Inferior parietal cortex (tissue), 1 donor: Measurements from ENCODE around the gene ABCG1.
A peak's percentile ranks its signal among the peaks of the same experiment; 100 is the strongest.
"Not testable (repeated sequence)": the region's sequence is repeated elsewhere in the genome, so short reads cannot be mapped to it uniquely, and the experiment has no call there.

Source experiments
- DNase-seq: peaks from one replicate; pipeline ENCODE4 v3.0.0-alpha.2; 2016; ENCODE audit errors: extremely low spot score

Gene ABCG1

GRCh38 chr21:42291003-42291750 is 72.2 kb downstream of the ABCG1 start:
- no peak for DNase-seq

GRCh38 chr21:42291751-42292562 is 73.0 kb downstream of the ABCG1 start:
- no peak for DNase-seq

- DNase-seq: not testable (repeated sequence)
These were observed 73.7 kb downstream of the ABCG1 start for GRCh38 chr21:42292563-42293142.

DNA sequence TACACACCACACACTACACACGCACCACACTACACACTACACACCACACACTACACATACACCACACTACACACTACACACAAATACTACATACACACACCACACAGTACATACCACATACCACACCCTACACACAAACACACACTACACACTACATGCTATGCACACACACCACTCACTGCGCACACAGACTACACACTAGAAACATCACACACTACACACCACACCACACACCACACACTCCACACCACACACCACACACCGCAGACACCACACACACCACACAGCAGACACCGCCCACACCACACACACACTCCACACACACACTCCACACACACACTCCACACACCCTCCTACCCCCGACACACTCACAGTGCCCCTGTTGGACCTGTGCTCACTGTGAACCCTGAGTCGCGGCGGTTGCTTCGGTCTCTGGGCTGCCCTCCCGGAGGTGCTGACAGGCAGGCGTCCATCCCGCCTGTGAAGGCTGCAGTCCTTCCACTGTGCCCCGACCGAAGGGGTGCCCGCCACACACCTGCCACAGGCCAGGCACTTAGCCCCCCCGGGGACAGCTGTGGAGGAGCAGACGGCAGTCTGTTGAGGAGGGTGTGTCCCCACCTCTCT is 74.8 kb downstream of the ABCG1 start:
- DNase-seq: no peak

- no peak for DNase-seq
These were observed 75.4 kb downstream of the ABCG1 start for GRCh38 chr21:42294273-42294880.

DNA sequence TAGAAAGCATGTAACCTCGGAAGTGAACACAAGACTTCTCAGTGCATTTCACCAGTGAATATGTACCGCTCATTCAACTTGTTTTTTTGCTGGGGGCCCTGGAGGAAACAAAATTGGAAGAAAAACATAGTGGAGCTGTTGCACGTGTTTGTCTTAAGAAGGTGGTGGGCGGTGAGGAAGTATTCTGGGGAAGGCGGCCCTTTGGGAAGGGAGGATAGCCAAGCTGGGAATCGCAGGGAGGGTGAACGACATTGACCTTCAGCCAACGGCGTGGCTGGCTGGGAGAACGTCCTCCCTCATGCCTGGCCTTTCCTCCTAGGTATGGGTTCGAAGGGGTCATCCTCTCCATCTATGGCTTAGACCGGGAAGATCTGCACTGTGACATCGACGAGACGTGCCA is 76.9 kb downstream of the ABCG1 start:
- DNase-seq: no peak

DNA sequence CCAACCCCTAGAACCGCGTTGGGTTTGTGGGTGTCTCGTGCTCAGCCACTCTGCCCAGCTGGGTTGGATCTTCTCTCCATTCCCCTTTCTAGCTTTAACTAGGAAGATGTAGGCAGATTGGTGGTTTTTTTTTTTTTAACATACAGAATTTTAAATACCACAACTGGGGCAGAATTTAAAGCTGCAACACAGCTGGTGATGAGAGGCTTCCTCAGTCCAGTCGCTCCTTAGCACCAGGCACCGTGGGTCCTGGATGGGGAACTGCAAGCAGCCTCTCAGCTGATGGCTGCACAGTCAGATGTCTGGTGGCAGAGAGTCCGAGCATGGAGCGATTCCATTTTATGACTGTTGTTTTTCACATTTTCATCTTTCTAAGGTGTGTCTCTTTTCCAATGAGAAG is 77.6 kb downstream of the ABCG1 start:
- no peak for DNase-seq

DNA sequence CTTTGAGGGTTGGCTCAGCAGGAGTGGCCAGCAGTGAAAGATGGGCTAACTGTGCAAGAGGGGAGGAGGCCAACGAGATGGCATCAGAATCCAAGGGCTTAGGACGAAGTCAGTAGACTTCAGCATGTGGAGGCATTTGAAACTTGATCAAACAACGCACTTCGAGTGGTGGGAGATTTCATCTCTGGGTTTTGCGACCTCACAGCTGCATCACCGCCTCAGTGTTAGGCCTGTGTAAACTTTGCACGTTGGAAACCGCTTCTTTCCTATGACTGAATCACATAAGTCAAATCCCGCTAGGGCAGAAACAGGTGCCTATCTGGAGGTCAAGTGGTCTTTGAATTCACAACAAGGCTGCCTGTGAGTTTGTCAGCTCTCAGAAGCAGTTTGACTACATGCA is 78.4 kb downstream of the ABCG1 start:
- DNase-seq: no peak

GRCh38 chr21:42298237-42298636 is 79.3 kb downstream of the ABCG1 start:
- DNase-seq: no peak

GRCh38 chr21:42298657-42299056 is 79.7 kb downstream of the ABCG1 start:
- no peak for DNase-seq

DNA sequence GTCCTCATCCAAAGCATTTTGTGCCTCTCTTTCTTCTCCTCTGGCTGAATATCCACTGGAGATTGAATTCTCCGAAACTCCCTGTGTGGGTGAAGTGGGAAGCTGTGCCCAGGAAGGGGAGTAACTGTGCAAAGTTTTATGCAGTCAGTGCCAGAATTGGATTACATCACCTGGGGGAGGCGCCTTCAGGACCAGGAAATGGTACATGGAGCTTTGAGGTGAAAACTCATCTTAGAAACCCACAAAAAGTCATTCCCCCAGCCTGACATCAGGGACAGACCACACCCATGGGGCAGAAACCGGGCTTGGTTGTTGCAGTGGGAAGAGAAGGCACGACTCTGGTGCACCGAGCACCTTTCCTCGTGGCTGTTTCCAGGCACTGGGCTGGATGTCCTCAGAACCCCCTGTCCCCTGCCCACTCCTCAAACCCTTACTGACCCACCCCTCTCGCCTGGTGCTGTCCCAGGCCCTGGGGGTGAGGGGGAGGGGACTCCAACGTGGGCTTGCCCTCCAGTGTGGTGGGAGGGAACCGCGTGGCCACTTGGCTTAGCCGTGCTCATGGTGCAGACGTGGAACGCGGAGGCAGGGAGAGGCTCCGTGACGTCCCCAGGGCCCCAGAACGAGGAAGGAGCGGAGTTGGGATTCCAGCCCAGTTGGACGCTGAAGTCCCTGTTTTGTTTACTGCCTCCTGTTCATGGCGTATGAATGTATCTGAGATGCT is 80.5 kb downstream of the ABCG1 start:
- peak; percentile 24 for DNase-seq

- no peak for DNase-seq
These were observed 81.2 kb downstream of the ABCG1 start for GRCh38 chr21:42300045-42300583.

DNA sequence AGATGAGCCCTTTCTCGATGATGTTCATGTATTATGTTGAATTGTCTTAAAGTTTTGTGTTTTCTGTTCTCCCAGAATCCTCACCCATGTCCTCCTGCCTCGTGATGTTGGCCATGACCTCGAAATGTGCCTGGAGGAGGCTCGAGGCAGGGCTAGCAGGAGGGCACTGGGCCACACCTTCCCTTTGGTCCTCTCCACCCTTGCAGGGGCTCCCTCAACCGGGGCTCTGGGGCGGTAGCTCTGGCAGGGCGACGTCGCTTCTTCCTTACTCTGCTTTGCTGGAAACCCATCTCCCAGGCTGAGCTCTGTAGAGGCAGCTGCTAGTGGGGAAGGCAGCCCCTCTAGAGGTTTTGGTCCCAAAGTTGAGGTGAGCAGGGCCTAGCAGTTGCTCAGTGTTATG is 82.0 kb downstream of the ABCG1 start:
- no peak for DNase-seq

DNA sequence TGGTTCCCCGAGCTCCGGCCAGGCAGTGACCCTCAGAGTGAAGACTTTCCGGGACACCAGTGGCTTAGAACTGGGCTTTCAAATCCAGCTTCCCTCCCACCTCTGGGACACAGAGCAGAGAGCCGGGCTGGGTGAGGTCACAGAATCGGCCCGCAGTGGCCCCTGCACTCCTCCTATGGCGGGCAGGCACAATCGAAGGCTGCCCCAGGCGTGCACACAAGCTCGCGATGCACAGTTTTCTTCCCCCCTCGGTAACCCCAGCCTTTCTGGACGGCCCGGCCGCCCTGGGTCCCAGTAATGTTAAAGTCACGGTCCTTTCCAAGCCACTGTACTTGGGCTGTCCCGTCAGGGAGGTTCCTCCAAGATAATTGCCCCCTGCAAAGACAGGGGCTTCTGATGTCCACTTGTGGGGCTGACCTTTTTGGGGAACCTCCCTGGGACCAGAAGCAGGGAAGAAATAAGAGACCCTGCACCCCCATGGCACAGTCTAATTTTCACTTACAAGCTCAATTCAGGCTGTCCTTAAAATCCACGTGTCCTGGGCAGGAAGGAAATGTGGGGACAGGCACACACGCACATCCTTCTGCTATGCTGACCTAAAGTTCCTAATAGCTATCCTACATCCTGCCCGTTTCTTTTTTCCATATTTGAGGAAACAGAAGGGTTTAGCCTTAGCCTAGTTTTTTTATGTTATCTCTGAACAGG is 82.6 kb downstream of the ABCG1 start:
- no peak for DNase-seq

- DNase-seq: no peak
These were observed 83.2 kb downstream of the ABCG1 start for GRCh38 chr21:42302076-42302650.

DNA sequence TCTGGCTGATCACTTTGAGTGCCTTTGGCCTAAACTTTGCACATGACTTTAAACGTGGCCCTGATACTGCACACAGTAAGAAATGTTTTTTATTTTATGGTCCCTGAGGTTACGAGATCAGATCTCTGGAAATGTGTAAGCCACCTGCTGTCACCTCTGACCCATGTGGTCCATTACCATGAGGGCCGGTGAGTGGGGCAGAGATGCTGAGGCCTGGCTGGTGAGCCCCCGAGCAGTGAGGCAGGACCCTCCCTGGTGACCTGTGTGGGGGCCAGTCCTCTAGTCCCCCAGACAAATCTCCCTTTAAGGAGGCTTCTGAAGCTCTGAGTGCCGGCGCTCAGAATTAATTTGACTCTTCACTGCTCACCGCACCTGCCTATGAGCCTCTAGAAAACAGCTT is 83.9 kb downstream of the ABCG1 start:
- no peak for DNase-seq

DNA sequence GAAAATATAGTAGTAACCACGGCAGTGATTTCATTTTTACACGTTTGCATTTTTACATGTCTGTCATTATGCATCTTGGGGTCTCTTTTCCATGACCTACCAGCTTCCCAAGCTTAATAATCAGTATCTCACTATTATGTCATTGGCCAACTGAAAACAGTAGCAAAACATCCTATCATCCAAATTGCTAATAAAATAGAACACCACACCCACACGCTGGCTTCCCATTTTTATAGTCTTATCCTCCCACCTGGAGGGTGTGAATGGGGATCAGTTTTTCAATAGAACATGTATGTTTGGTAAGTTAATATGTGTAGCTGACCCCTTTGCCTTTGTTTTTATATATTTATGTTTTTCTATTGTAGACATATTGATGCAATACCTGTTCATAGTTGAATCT is 84.5 kb downstream of the ABCG1 start:
- DNase-seq: no peak

GRCh38 chr21:42304556-42305454 is 85.9 kb downstream of the ABCG1 start:
- DNase-seq: no peak

- no peak for DNase-seq
These were observed 86.8 kb downstream of the ABCG1 start for GRCh38 chr21:42305707-42306147.
